ENCODE measurements around the gene GALNT12.

Gene GALNT12

GRCh38 chr9:98865284-98865875 lies 57.9 kb downstream of the GALNT12 start:
- H3K9me3 ChIP-seq (ENCODE audit: insufficient read depth, low read length), result no peaks in the 10 kb centered on the region
- no peak overlapping the region for H3K9ac ChIP-seq (ENCODE audit: low read length)
- no peaks in the 10 kb centered on the region for H4K20me1 ChIP-seq (ENCODE audit: insufficient read depth, low read length)
- no peak overlapping the region for H2AFZ ChIP-seq (ENCODE audit: low read depth, low read length)
- no peaks in the 10 kb centered on the region for H3K4me1 ChIP-seq (ENCODE audit: low read length)
- no peak for TF ChIP-seq EZH2phosphoT487 (IDR thresholded peaks at IDR 0.05; ENCODE audit: low read depth)
- no peak overlapping the region for H3K27ac ChIP-seq (ENCODE audit: low read length)
- H3K36me3 ChIP-seq (replicated peaks; ENCODE audit: low read depth, low read length), result no peaks in the 10 kb centered on the region
- H3K4me2 ChIP-seq (ENCODE audit: low read length), result no peak overlapping the region
- peaks cover 39% of the 10 kb centered on the region for H3K27me3 ChIP-seq (ENCODE audit: low read depth, low read length)
- no peaks in the 10 kb centered on the region for H3K79me2 ChIP-seq (ENCODE audit: low read length)
- no peak overlapping the region for H3K4me3 ChIP-seq (ENCODE audit: low read length)

GRCh38 chr9:98866435-98867102 lies 59.1 kb downstream of the GALNT12 start:
- Histone ChIP-seq H3K27me3 (ENCODE audit: low read depth, low read length) (peaks cover 39% of the 10 kb centered on the region), H2AFZ (ENCODE audit: low read depth, low read length) (no peak overlapping the region), H3K4me1 (ENCODE audit: low read length) (no peaks in the 10 kb centered on the region), H3K4me2 (ENCODE audit: low read length) (no peak overlapping the region), H3K27ac (ENCODE audit: low read length) (no peak overlapping the region), H4K20me1 (ENCODE audit: insufficient read depth, low read length) (no peaks in the 10 kb centered on the region), H3K36me3 (replicated peaks; ENCODE audit: low read depth, low read length) (no peaks in the 10 kb centered on the region), H3K4me3 (ENCODE audit: low read length) (no peak overlapping the region), H3K79me2 (ENCODE audit: low read length) (no peaks in the 10 kb centered on the region), H3K9me3 (ENCODE audit: insufficient read depth, low read length) (no peaks in the 10 kb centered on the region), H3K9ac (ENCODE audit: low read length) (no peak overlapping the region)
- TF ChIP-seq CTCF (IDR thresholded peaks at IDR 0.05; ENCODE audit: low read depth, low read length) (no peak), EZH2phosphoT487 (IDR thresholded peaks at IDR 0.05; ENCODE audit: low read depth) (no peak)

- Histone ChIP-seq H3K4me2 (ENCODE audit: low read length) (no peak overlapping the region), H3K9me3 (ENCODE audit: insufficient read depth, low read length) (no peaks in the 10 kb centered on the region), H3K79me2 (ENCODE audit: low read length) (no peaks in the 10 kb centered on the region), H3K9ac (ENCODE audit: low read length) (no peak overlapping the region), H3K27me3 (ENCODE audit: low read depth, low read length) (peaks cover 34% of the 10 kb centered on the region), H3K4me3 (ENCODE audit: low read length) (no peak overlapping the region), H2AFZ (ENCODE audit: low read depth, low read length) (no peak overlapping the region), H4K20me1 (ENCODE audit: insufficient read depth, low read length) (no peaks in the 10 kb centered on the region), H3K4me1 (ENCODE audit: low read length) (no peaks in the 10 kb centered on the region), H3K36me3 (replicated peaks; ENCODE audit: low read depth, low read length) (no peaks in the 10 kb centered on the region), H3K27ac (ENCODE audit: low read length) (no peak overlapping the region)
- no peak for TF ChIP-seq CTCF (IDR thresholded peaks at IDR 0.05; ENCODE audit: low read depth, low read length)
These were observed 59.6 kb downstream of the GALNT12 start for GRCh38 chr9:98867103-98867428.

- Histone ChIP-seq H3K4me2 (ENCODE audit: low read length) (no peak overlapping the region), H3K4me3 (ENCODE audit: low read length) (no peak overlapping the region), H4K20me1 (ENCODE audit: insufficient read depth, low read length) (no peaks in the 10 kb centered on the region), H3K4me1 (ENCODE audit: low read length) (no peaks in the 10 kb centered on the region), H3K36me3 (replicated peaks; ENCODE audit: low read depth, low read length) (no peaks in the 10 kb centered on the region), H3K27ac (ENCODE audit: low read length) (no peak overlapping the region), H2AFZ (ENCODE audit: low read depth, low read length) (no peak overlapping the region), H3K9me3 (ENCODE audit: insufficient read depth, low read length) (no peaks in the 10 kb centered on the region), H3K9ac (ENCODE audit: low read length) (no peak overlapping the region), H3K27me3 (ENCODE audit: low read depth, low read length) (peaks cover 30% of the 10 kb centered on the region), H3K79me2 (ENCODE audit: low read length) (no peaks in the 10 kb centered on the region)
- TF ChIP-seq EZH2phosphoT487 (IDR thresholded peaks at IDR 0.05; ENCODE audit: low read depth) (no peak), CTCF (IDR thresholded peaks at IDR 0.05; ENCODE audit: low read depth, low read length) (no peak)
These were observed 60.1 kb downstream of the GALNT12 start for GRCh38 chr9:98867429-98868168.
